Gastrocnemius medialis (tissue), 4 donors: ENCODE results near the gene CFAP70. TPM values are rescaled to one million over a fixed set of nuclear protein-coding genes. Genes with fewer than 3 reads are reported as not detected.
A peak's percentile ranks its signal among the peaks of the same experiment; 100 is the strongest.

Experiments
- ATAC-seq, 2 donors: fragments of 150-250 bp; one replicate each; pipeline ENCODE4 v1.9.1; 2016
- DNase-seq, 2 donors: peaks; one replicate each; pipeline ENCODE4 v3.0.0-alpha.2; 2019
- H3K27ac ChIP-seq, 4 donors: fragments of 200-600 bp; sonication (generic); 1 replicate in 1 of 4; 2 replicates in 3 of 4; pipeline ENCODE4 v1.5.1; 2016 to 2018; ENCODE audit warnings: mild to moderate bottlenecking in 2 of 4, moderate library complexity in 1 of 4
- H3K27me3 ChIP-seq, 3 donors: fragments of 200-600 bp; sonication (generic) in 2 of 3; 1 replicate in 1 of 3; 2 replicates in 2 of 3; pipeline versions ENCODE4 v1.5.1 to v1.6.0; 2016 to 2019; ENCODE audit warnings: mild to moderate bottlenecking in 1 of 3, moderate library complexity in 1 of 3
- H3K36me3 ChIP-seq, 2 donors: fragments of 200-600 bp; sonication (generic) in 1 of 2; one replicate each; pipeline ENCODE4 v1.5.1; 2017 to 2018
- H3K4me1 ChIP-seq, 2 donors: fragments of 200-600 bp; sonication (generic) in 1 of 2; one replicate each; pipeline ENCODE4 v1.5.1; 2016 to 2017; ENCODE audit warnings: mild to moderate bottlenecking in 2 of 2
- H3K4me3 ChIP-seq, 4 donors: fragments of 200-600 bp; sonication (generic) in 3 of 4; 1 replicate in 1 of 4; 2 replicates in 3 of 4; pipeline ENCODE4 v1.5.1; 2016 to 2019; ENCODE audit warnings: mild to moderate bottlenecking in 2 of 4
- H3K9me3 ChIP-seq, 3 donors: fragments of 200-600 bp; sonication (generic) in 2 of 3; 1 replicate in 1 of 3; 2 replicates in 2 of 3; pipeline ENCODE4 v1.5.1; 2016 to 2019
- POLR2A ChIP-seq, 2 donors: fragments of 450-650 bp; IDR thresholded peaks; one replicate each; pipeline ENCODE4 v1.6.1; 2017; ENCODE audit warnings: antibody characterized with exemption in 2 of 2, mild to moderate bottlenecking in 2 of 2, moderate library complexity in 2 of 2
- in situ Hi-C, 4 donors: fragments of 200-750 bp; cut with MboI; loops; one replicate each; pipeline versions ENCODE4 v1.15.0 to v1.8.0; 2017; ENCODE audit warnings: low sequenced_read_pairs in 4 of 4
- intact Hi-C: fragments of 100-400 bp; cut with DNase I; formaldehyde crosslinking; loops from one replicate; pipeline ENCODE4 v1.15.1; 2023; ENCODE audit warnings: low total_unique reads
- total RNA-seq, 4 donors: library from RNA; depleted of rRNA; stranded (reverse); fragments of >200 nt; gene quantifications; one replicate each; pipeline versions ENCODE4 v1.1.0 to v1.2.3, GENCODE V29; 2016
- TF ChIP-seq, protein P1 (sequence below), 5 experiments: fragments of 450-650 bp in 3 of 5; fragments of 200-600 bp in 2 of 5; sonication (generic) in 2 of 5; IDR thresholded peaks in 4 of 5; conservative IDR thresholded peaks in 1 of 5; 1 replicate in 4 of 5; 2 replicates in 1 of 5; pipeline ENCODE4 v1.5.1; 2016 to 2019; ENCODE audit warnings: antibody characterized with exemption in 5 of 5, mild to moderate bottlenecking in 3 of 5, moderate library complexity in 3 of 5

The CFAP70 gene
- total RNA-seq, 4 donors from 2014 or later: 0.20 to 1.8 (median 1.1) TPM

DNA sequence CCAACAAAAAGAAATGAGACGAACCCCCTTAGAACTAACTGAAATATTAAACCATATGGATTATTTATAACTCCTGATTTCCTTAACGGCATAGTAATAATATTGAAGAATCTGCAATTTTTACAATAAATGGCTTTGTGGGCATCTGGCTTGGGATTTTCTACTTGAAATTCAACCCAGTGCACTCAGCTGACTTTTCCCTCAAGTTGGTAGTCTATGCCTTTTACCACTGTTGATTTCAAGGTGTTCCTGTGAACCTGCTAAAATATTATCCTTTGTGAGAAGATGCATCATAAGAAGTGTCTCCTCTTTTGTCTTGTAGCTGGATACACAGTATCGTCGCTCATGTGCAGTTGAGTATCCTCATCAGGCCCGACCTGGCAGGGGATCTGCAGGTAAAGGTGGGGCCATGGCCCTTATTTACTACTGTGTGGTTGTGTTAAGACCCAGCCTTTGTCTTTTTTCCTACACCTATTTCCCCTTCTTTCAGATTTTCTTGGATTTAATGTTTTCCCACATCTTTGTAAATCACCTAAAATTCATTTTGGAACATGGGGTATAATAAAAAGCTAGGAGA, 119.6 kb downstream of the CFAP70 start:
- Histone ChIP-seq H3K36me3 (peaks cover 0 to 45% of the 10 kb centered on the region in 2 donors), H3K4me1 (peaks cover 0 to 2% of the 10 kb centered on the region in 2 donors), H3K27ac (no peak overlapping the region), H3K27me3 (no peaks in the 10 kb centered on the region), H3K9me3 (no peaks in the 10 kb centered on the region), H3K4me3 (no peak overlapping the region)
- no peak for DNase-seq
- TF ChIP-seq, protein P1, sequence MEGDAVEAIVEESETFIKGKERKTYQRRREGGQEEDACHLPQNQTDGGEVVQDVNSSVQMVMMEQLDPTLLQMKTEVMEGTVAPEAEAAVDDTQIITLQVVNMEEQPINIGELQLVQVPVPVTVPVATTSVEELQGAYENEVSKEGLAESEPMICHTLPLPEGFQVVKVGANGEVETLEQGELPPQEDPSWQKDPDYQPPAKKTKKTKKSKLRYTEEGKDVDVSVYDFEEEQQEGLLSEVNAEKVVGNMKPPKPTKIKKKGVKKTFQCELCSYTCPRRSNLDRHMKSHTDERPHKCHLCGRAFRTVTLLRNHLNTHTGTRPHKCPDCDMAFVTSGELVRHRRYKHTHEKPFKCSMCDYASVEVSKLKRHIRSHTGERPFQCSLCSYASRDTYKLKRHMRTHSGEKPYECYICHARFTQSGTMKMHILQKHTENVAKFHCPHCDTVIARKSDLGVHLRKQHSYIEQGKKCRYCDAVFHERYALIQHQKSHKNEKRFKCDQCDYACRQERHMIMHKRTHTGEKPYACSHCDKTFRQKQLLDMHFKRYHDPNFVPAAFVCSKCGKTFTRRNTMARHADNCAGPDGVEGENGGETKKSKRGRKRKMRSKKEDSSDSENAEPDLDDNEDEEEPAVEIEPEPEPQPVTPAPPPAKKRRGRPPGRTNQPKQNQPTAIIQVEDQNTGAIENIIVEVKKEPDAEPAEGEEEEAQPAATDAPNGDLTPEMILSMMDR (IDR thresholded peaks at IDR 0.05 in 4 of 5, conservative IDR thresholded peaks at IDR 0.05 in 1 of 5): no peak
- TF ChIP-seq POLR2A (IDR thresholded peaks at IDR 0.05): no peak
- no peak for ATAC-seq
- intact Hi-C loops (no loop called here), in situ Hi-C loops (no loop called here)

DNA sequence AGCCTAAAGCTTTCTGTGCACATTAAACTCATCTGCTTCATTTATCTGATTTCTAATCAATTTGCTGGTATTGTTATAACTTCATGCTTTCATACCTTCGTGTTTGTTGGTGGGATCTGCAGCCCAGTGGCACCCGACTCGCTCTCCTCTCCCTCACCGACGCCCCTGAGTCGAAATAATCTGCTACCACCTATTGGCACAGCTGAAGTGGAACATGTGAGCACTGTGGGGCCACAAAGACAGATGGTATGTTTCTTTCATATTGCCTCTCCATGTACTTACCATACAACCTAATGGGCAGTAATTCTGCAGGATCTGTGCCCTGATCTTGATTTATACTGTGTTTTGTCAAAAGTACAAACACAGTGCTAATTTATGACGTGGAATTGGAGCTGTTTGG, 124.0 kb downstream of the CFAP70 start:
- H3K36me3 ChIP-seq: peaks cover 0 to 3% of the 10 kb centered on the region in 2 donors
- no peak overlapping the region for H3K4me3 ChIP-seq
- peaks cover 9 to 14% of the 10 kb centered on the region in 2 donors for H3K4me1 ChIP-seq
- intact Hi-C loops: no loop called here
- no peaks in the 10 kb centered on the region for H3K9me3 ChIP-seq
- H3K27ac ChIP-seq: no peak overlapping the region
- in situ Hi-C loops: no loop called here
- ATAC-seq (no peak), DNase-seq (no peak)
- TF ChIP-seq, protein P1 (IDR thresholded peaks at IDR 0.05 in 4 of 5, conservative IDR thresholded peaks at IDR 0.05 in 1 of 5): no peak
- no peak for TF ChIP-seq POLR2A (IDR thresholded peaks at IDR 0.05)
- no peaks in the 10 kb centered on the region for H3K27me3 ChIP-seq

DNA sequence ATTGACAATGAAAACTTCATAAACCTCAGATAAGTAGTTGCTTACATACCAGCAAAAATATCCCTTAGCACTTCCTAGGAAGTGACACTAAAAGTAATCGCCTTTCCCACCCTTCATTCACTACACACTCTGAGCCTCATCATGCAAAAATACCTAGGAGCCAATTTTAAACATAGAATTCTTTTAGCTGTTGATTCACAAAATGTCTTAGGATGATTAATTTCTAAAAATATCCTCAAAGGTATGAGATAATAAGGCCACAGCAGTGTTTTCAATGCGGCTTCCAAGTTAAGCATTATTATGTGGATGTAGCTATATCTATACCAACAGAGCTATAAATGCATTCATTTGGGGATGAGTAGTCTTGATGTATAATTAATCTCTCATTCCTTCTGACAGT, 124.8 kb downstream of the CFAP70 start:
- H3K27me3 ChIP-seq: no peaks in the 10 kb centered on the region
- DNase-seq (no peak), ATAC-seq (peak in 1 of 2 donors; percentile 33)
- no peak overlapping the region for H3K4me3 ChIP-seq
- TF ChIP-seq, protein P1 (IDR thresholded peaks at IDR 0.05 in 4 of 5, conservative IDR thresholded peaks at IDR 0.05 in 1 of 5): no peak
- no peak for TF ChIP-seq POLR2A (IDR thresholded peaks at IDR 0.05)
- peaks cover 16 to 22% of the 10 kb centered on the region in 2 donors for H3K4me1 ChIP-seq
- H3K27ac ChIP-seq: peak overlapping the region in 3 of 4 donors; percentile 4 to 50 (median 41)
- no peaks in the 10 kb centered on the region for H3K9me3 ChIP-seq
- no peaks in the 10 kb centered on the region for H3K36me3 ChIP-seq
- intact Hi-C loops (no loop called here), in situ Hi-C loops (no loop called here)

DNA sequence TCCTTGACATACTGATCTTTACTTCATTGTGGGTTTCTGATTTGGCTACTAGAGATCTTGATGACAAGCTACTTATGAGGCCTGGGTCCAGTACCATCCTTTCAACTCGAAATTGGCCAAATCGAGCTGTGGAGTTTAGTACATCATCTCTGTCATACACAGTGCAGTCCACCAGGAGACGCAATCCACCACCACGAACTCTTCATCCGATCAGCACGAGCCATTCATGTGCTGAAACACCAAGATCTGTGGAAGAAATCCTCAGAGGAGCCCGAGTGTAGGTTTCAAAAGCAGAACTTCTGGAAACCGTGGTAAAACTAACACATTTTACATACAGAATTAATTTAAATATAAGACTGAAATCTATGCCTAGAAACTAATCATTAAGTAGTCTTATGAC, 125.8 kb downstream of the CFAP70 start:
- Histone ChIP-seq H3K27me3 (no peaks in the 10 kb centered on the region), H3K27ac (peak overlapping the region in 1 of 4 donors; percentile 41), H3K4me3 (no peak overlapping the region), H3K4me1 (peaks cover 16 to 22% of the 10 kb centered on the region in 2 donors), H3K9me3 (no peaks in the 10 kb centered on the region), H3K36me3 (no peaks in the 10 kb centered on the region)
- DNase-seq (no peak), ATAC-seq (no peak)
- in situ Hi-C loops (no loop called here), intact Hi-C loops (no loop called here)
- TF ChIP-seq POLR2A (IDR thresholded peaks at IDR 0.05): no peak
- TF ChIP-seq, protein P1 (IDR thresholded peaks at IDR 0.05 in 4 of 5, conservative IDR thresholded peaks at IDR 0.05 in 1 of 5): no peak

DNA sequence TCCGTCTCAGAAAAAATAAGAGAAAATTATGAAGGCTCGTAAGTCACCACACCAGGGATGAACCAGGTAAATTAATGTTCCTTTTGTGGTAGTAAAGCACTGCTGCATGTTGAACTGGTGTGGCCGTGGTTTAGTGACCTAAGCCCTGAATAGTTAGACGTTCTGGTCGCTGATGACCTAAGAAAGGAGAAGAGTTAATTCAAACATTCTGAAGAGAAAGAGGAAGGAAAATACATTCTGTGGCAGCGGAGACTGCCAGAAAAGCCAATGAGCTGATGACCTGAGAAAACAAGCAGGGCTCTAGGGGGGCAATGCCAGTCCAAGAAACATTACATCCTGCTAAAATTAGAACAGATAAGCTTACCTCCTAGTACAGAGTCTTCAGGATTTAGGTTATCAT, 129.1 kb downstream of the CFAP70 start:
- no peaks in the 10 kb centered on the region for H3K36me3 ChIP-seq
- ATAC-seq: no peak
- no peaks in the 10 kb centered on the region for H3K27me3 ChIP-seq
- DNase-seq: no peak
- no peak overlapping the region for H3K4me3 ChIP-seq
- H3K4me1 ChIP-seq: peaks cover 16 to 29% of the 10 kb centered on the region in 2 donors
- intact Hi-C loops (no loop called here), in situ Hi-C loops (no loop called here)
- no peak overlapping the region for H3K27ac ChIP-seq
- H3K9me3 ChIP-seq: no peaks in the 10 kb centered on the region
- TF ChIP-seq, protein P1 (IDR thresholded peaks at IDR 0.05 in 4 of 5, conservative IDR thresholded peaks at IDR 0.05 in 1 of 5): no peak
- TF ChIP-seq POLR2A (IDR thresholded peaks at IDR 0.05): no peak
